ENCODE data around the gene HTT. TPM values are rescaled to one million over a fixed set of nuclear protein-coding genes. Genes with fewer than 3 reads are reported as not detected.

HTT gene
- total RNA-seq, 2 donors from 2014 or later, result 51.0 to 55.5 TPM

- no peak for TF ChIP-seq CTCF (IDR thresholded peaks at IDR 0.05)
- Histone ChIP-seq H3K9me3 (no peaks in the 10 kb centered on the region), H3K36me3 (peaks cover 17% of the 10 kb centered on the region), H3K9ac (ENCODE audit: low read depth in 2 of 2, low read length in 2 of 2) (no peak overlapping the region), H3K27me3 (no peaks in the 10 kb centered on the region), H3K27ac (no peak overlapping the region), H3K4me1 (no peaks in the 10 kb centered on the region), H3K4me3 (no peak overlapping the region)
- DNase-seq, result no peak
- intact Hi-C loops (cut with DNase I), result no loop called here
These were observed 38.4 kb downstream of the HTT start for GRCh38 chr4:3112609-3113469.

GRCh38 chr4:3114377-3114776 lies 39.9 kb downstream of the HTT start:
- no peak for DNase-seq
- no peaks in the 10 kb centered on the region for H3K27me3 ChIP-seq
- no peak overlapping the region for H3K9ac ChIP-seq (ENCODE audit: low read depth in 2 of 2, low read length in 2 of 2)
- H3K9me3 ChIP-seq, result no peaks in the 10 kb centered on the region
- H3K27ac ChIP-seq, result no peak overlapping the region
- intact Hi-C loops (cut with DNase I), result no loop called here
- H3K4me1 ChIP-seq, result no peaks in the 10 kb centered on the region
- H3K36me3 ChIP-seq, result peaks cover 17% of the 10 kb centered on the region
- no peak for TF ChIP-seq CTCF (IDR thresholded peaks at IDR 0.05)
- no peak overlapping the region for H3K4me3 ChIP-seq

- intact Hi-C loops (cut with DNase I), result no loop called here
- DNase-seq, result no peak
- no peak overlapping the region for H3K4me3 ChIP-seq
- no peaks in the 10 kb centered on the region for H3K27me3 ChIP-seq
- peaks cover 22% of the 10 kb centered on the region for H3K36me3 ChIP-seq
- no peak for TF ChIP-seq CTCF (IDR thresholded peaks at IDR 0.05)
- no peaks in the 10 kb centered on the region for H3K9me3 ChIP-seq
- H3K4me1 ChIP-seq, result no peaks in the 10 kb centered on the region
- no peak overlapping the region for H3K9ac ChIP-seq (ENCODE audit: low read depth in 2 of 2, low read length in 2 of 2)
- no peak overlapping the region for H3K27ac ChIP-seq
These were observed 41.3 kb downstream of the HTT start for GRCh38 chr4:3115637-3116270.

GRCh38 chr4:3116955-3117354 lies 42.5 kb downstream of the HTT start:
- H3K36me3 ChIP-seq, result peaks cover 22% of the 10 kb centered on the region

GRCh38 chr4:3118312-3118711 lies 43.8 kb downstream of the HTT start:
- no peak overlapping the region for H3K27ac ChIP-seq
- H3K27me3 ChIP-seq, result no peaks in the 10 kb centered on the region
- DNase-seq, result no peak
- peaks cover 22% of the 10 kb centered on the region for H3K36me3 ChIP-seq
- intact Hi-C loops (cut with DNase I), result no loop called here
- TF ChIP-seq CTCF (IDR thresholded peaks at IDR 0.05), result no peak
- no peak overlapping the region for H3K4me3 ChIP-seq
- no peak overlapping the region for H3K9ac ChIP-seq (ENCODE audit: low read depth in 2 of 2, low read length in 2 of 2)
- H3K9me3 ChIP-seq, result no peaks in the 10 kb centered on the region
- no peaks in the 10 kb centered on the region for H3K4me1 ChIP-seq

More at GRCh38 chr4:3116955-3117354, 42.5 kb downstream of the HTT start:
- TF ChIP-seq CTCF (IDR thresholded peaks at IDR 0.05), result no peak
- Histone ChIP-seq H3K27me3 (no peaks in the 10 kb centered on the region), H3K9ac (ENCODE audit: low read depth in 2 of 2, low read length in 2 of 2) (no peak overlapping the region), H3K4me1 (no peaks in the 10 kb centered on the region), H3K9me3 (no peaks in the 10 kb centered on the region), H3K27ac (no peak overlapping the region), H3K4me3 (no peak overlapping the region)
- DNase-seq, result no peak
- intact Hi-C loops (cut with DNase I), result no loop called here
